MM.1S (cell line): ENCODE results near the gene NDRG2.

Experiments used
- DNase-seq: peaks from one replicate; pipeline ENCODE4 v3.0.0-alpha.2; 2015
- H2AFZ ChIP-seq: fragments of 300-600 bp; sonication (generic); 2 replicates; pipeline ENCODE4 v1.6.0; 2016; ENCODE audit warnings: antibody characterized with exemption, low read length
- H3F3A ChIP-seq: fragments of 300-600 bp; sonication (generic); 2 replicates; pipeline ENCODE4 v1.6.1; 2016; ENCODE audit warnings: mild to moderate bottlenecking, antibody characterized with exemption, low read length, moderate library complexity, mixed read lengths; ENCODE audit not compliant: insufficient read depth
- H3K27ac ChIP-seq: fragments of 300-600 bp; sonication (generic); 2 replicates; pipeline ENCODE4 v1.5.1; 2016; ENCODE audit warnings: mild to moderate bottlenecking, low read length
- H3K27me3 ChIP-seq: fragments of 300-600 bp; sonication (generic); replicated peaks from 2 replicates; pipeline ENCODE4 v1.6.0; 2016; ENCODE audit warnings: low read length; ENCODE audit not compliant: insufficient read depth
- H3K36me3 ChIP-seq: fragments of 300-600 bp; sonication (generic); replicated peaks from 2 replicates; pipeline ENCODE4 v1.6.1; 2016; ENCODE audit warnings: mild to moderate bottlenecking, low read length, mixed read lengths; ENCODE audit not compliant: insufficient read depth
- H3K4me1 ChIP-seq: fragments of 300-600 bp; sonication (generic); 2 replicates; pipeline ENCODE4 v1.6.1; 2016; ENCODE audit warnings: low read length, mixed read lengths
- H3K4me2 ChIP-seq: fragments of 300-600 bp; sonication (generic); 2 replicates; pipeline ENCODE4 v1.6.0; 2016; ENCODE audit warnings: low read depth, low read length
- H3K4me3 ChIP-seq: fragments of 300-600 bp; sonication (generic); 2 replicates; pipeline ENCODE4 v1.5.1; 2016; ENCODE audit warnings: low read length, mixed read lengths
- H3K79me2 ChIP-seq: fragments of 300-600 bp; sonication (generic); 2 replicates; pipeline ENCODE4 v1.6.1; 2016; ENCODE audit warnings: mixed run types, low read length, mixed read lengths
- H3K9ac ChIP-seq: fragments of 300-600 bp; sonication (generic); 2 replicates; pipeline ENCODE4 v1.6.1; 2016; ENCODE audit warnings: low read length, mixed read lengths
- H3K9me2 ChIP-seq: fragments of 300-600 bp; sonication (generic); replicated peaks from 2 replicates; pipeline ENCODE4 v1.6.1; 2016; ENCODE audit warnings: mild to moderate bottlenecking, low read length, mixed read lengths; ENCODE audit not compliant: insufficient read depth
- H3K9me3 ChIP-seq: fragments of 300-600 bp; sonication (generic); replicated peaks from 2 replicates; pipeline ENCODE4 v1.6.1; 2016; ENCODE audit warnings: mild to moderate bottlenecking, low read length, mixed read lengths; ENCODE audit not compliant: insufficient read depth
- H4K20me1 ChIP-seq: fragments of 300-600 bp; sonication (generic); 2 replicates; pipeline ENCODE4 v1.6.1; 2016; ENCODE audit warnings: mild to moderate bottlenecking, low read length, moderate library complexity, mixed read lengths; ENCODE audit not compliant: insufficient read depth
- EZH2 ChIP-seq: fragments of 300-600 bp; sonication (generic); optimal IDR thresholded peaks from 2 replicates; pipeline ENCODE3; 2017; ENCODE audit warnings: low read depth, mild to moderate bottlenecking, antibody characterized with exemption, low read length, mixed read lengths
- EZH2phosphoT487 ChIP-seq: fragments of 300-600 bp; sonication (generic); IDR thresholded peaks from 2 replicates; pipeline ENCODE4 v1.6.1; 2018; ENCODE audit warnings: antibody characterized with exemption, low read length
- TF ChIP-seq, protein P1 (sequence below): fragments of 300-600 bp; sonication (generic); IDR thresholded peaks from 2 replicates; pipeline ENCODE4 v1.5.1; 2016; ENCODE audit warnings: antibody characterized with exemption, low read length, mixed read lengths

NDRG2 gene

DNA sequence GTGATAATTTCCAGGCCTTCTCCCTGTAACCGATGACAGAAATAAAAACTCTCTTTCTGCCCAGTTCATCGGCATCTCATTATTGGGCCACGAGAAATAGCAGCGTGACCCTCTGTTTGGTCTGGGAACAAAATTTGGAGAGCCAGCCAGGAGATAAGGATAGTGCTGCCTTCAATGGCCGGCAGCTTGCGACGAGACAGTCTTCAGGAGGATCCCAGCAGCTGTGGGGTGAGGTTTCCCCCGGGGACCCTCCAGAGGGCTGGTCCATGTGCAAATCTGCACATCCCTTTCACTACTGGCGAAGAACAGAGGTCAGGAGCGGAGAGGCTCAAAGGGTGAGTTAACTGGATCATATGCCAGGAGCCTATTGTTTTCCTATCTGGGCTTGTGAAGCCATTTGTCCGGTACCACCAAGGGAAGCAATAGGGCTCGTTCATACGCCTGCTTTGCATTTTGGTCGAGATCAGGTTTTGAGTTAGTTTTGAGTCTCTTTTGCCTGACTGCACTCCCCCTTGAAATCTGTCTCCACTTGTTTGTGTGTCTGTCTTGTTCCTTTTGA lies 21.0 kb downstream of the NDRG2 start:
- no peak overlapping the region for H3K4me2 ChIP-seq
- no peaks in the 10 kb centered on the region for H4K20me1 ChIP-seq
- no peak overlapping the region for H3K27ac ChIP-seq
- no peaks in the 10 kb centered on the region for H3K36me3 ChIP-seq
- H3K4me1 ChIP-seq, result no peaks in the 10 kb centered on the region
- H3K9me3 ChIP-seq, result no peaks in the 10 kb centered on the region
- H2AFZ ChIP-seq, result no peak overlapping the region
- TF ChIP-seq, protein P1, sequence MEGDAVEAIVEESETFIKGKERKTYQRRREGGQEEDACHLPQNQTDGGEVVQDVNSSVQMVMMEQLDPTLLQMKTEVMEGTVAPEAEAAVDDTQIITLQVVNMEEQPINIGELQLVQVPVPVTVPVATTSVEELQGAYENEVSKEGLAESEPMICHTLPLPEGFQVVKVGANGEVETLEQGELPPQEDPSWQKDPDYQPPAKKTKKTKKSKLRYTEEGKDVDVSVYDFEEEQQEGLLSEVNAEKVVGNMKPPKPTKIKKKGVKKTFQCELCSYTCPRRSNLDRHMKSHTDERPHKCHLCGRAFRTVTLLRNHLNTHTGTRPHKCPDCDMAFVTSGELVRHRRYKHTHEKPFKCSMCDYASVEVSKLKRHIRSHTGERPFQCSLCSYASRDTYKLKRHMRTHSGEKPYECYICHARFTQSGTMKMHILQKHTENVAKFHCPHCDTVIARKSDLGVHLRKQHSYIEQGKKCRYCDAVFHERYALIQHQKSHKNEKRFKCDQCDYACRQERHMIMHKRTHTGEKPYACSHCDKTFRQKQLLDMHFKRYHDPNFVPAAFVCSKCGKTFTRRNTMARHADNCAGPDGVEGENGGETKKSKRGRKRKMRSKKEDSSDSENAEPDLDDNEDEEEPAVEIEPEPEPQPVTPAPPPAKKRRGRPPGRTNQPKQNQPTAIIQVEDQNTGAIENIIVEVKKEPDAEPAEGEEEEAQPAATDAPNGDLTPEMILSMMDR, result no peak
- TF ChIP-seq EZH2, result no peak
- TF ChIP-seq EZH2phosphoT487, result no peak
- no peak for DNase-seq
- no peaks in the 10 kb centered on the region for H3K9me2 ChIP-seq
- H3K27me3 ChIP-seq, result no peaks in the 10 kb centered on the region
- no peak overlapping the region for H3K4me3 ChIP-seq
- H3K9ac ChIP-seq, result no peak overlapping the region
- H3K79me2 ChIP-seq, result no peaks in the 10 kb centered on the region
- H3F3A ChIP-seq, result no peaks in the 10 kb centered on the region

DNA sequence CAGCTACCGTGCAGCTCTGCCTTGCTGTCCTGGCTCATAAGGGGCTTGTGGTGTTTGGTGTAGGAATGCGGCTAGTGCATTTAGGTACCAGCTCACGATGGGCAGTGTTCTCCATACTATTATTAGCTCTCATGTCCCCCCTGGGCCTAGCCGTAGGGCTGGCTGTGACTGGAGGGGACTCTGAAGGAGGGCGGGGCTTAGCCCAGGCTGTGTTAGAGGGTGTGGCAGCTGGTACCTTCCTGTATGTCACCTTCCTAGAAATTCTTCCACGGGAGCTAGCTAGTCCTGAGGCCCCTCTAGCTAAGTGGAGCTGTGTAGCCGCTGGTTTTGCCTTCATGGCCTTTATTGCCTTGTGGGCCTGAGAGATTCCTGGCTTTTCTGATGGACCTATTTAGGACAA lies 23.6 kb downstream of the NDRG2 start:
- Histone ChIP-seq H3K27ac (no peak overlapping the region), H2AFZ (no peak overlapping the region), H3K9me3 (no peaks in the 10 kb centered on the region), H3K9ac (no peak overlapping the region), H4K20me1 (no peaks in the 10 kb centered on the region), H3K9me2 (no peaks in the 10 kb centered on the region), H3K79me2 (no peaks in the 10 kb centered on the region), H3K4me1 (no peaks in the 10 kb centered on the region), H3F3A (no peaks in the 10 kb centered on the region), H3K36me3 (no peaks in the 10 kb centered on the region), H3K4me2 (no peak overlapping the region), H3K4me3 (no peak overlapping the region), H3K27me3 (no peaks in the 10 kb centered on the region)
- DNase-seq, result no peak
- no peak for TF ChIP-seq EZH2phosphoT487
- TF ChIP-seq EZH2, result no peak
- TF ChIP-seq, protein P1, result no peak

DNA sequence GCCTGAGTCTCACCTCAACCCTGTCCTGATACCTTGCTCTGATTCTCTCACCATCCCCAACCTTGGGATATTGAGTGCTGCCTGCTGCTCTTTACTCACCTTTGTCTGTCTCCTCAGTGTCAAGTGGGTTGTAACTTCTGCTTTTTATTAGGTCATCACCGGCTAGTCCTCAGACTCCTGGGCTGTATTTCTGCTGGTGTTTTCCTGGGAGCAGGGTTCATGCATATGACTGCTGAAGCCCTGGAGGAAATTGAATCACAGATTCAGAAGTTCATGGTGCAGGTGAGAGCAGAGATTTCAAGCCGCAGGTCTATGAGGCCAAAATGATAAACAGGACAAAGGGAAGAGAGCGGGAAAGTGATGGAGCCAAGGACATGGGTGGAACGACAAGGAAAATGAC lies 25.3 kb downstream of the NDRG2 start:
- H3K4me2 ChIP-seq, result no peak overlapping the region
- no peaks in the 10 kb centered on the region for H3K36me3 ChIP-seq
- H3K4me3 ChIP-seq, result no peak overlapping the region
- DNase-seq, result no peak
- H2AFZ ChIP-seq, result no peak overlapping the region
- no peaks in the 10 kb centered on the region for H3K4me1 ChIP-seq
- TF ChIP-seq EZH2 (no peak), EZH2phosphoT487 (no peak)
- TF ChIP-seq, protein P1, result no peak
- H4K20me1 ChIP-seq, result no peaks in the 10 kb centered on the region
- no peaks in the 10 kb centered on the region for H3K9me2 ChIP-seq
- H3K9ac ChIP-seq, result no peak overlapping the region
- H3F3A ChIP-seq, result no peaks in the 10 kb centered on the region
- H3K79me2 ChIP-seq, result no peaks in the 10 kb centered on the region
- H3K27ac ChIP-seq, result no peak overlapping the region
- H3K9me3 ChIP-seq, result no peaks in the 10 kb centered on the region
- no peaks in the 10 kb centered on the region for H3K27me3 ChIP-seq
